ENCODE data around the gene MYRFL. TPM values are rescaled to one million over a fixed set of nuclear protein-coding genes. Genes with fewer than 3 reads are reported as not detected.
A peak's percentile ranks its signal among the peaks of the same experiment; 100 is the strongest.

MYRFL gene
- total RNA-seq, 1 experiment from 2014 or later: 1.3 TPM

DNA sequence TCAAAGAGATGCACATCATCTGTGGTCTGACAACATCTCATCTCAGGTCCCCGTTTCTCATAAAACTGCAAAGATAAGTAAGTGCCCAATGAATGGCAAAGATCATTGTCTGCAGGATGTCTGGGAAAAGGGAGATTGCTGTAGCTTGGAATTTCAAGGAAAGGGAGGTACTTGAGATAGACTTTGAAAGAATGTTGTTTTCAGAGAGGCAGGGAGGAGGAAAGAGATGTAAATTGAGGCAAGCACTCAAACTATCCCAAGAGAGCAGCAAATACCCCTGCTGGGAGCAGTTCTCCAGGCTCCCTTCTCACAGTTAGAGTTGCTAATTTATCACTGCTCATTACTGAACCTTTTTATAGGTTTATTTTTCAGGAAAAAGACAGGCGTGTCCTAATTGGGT lies 107.1 kb downstream of the MYRFL start:
- Mint-ChIP-seq H3K27ac (peak overlapping the region; percentile 94), H3K36me3 (peaks cover 7% of the 10 kb centered on the region; the same call in 1 of the 2 replicates), H3K4me3 (peak overlapping the region; percentile 37), H3K4me1 (peaks cover 85% of the 10 kb centered on the region), H3K27me3 (ENCODE audit: low read depth) (no peaks in the 10 kb centered on the region), H3K9me3 (peaks cover 7% of the 10 kb centered on the region; the same call in 1 of the 2 replicates)
- CTCF ChIA-PET: interaction anchor here (0.6 to 1.9 kb wide), 3 partner anchors 24 to 126 kb away, joined by 3 to 11 read pairs (median 3); no protein-coding TSS in a partner anchor
- ATAC-seq (peak; percentile 58), DNase-seq (ENCODE audit: low spot score) (peak; percentile 44)
- TF ChIP-seq ATF3 (CRISPR knock-in tag; conservative IDR thresholded peaks at IDR 0.05) (no peak), ZSCAN18 (CRISPR knock-in tag; IDR thresholded peaks at IDR 0.05) (no peak), SP1 (CRISPR knock-in tag; conservative IDR thresholded peaks at IDR 0.05) (peak; percentile 50; the same call in 1 of the 2 replicates), ZBTB21 (CRISPR knock-in tag; IDR thresholded peaks at IDR 0.05; ENCODE audit: borderline replicate concordance) (no peak), CREM (CRISPR knock-in tag; IDR thresholded peaks at IDR 0.05) (no peak), FOXK1 (CRISPR knock-in tag; IDR thresholded peaks at IDR 0.05) (no peak), ZNF232 (CRISPR knock-in tag; IDR thresholded peaks at IDR 0.05) (no peak)
- TF ChIP-seq, protein P1, sequence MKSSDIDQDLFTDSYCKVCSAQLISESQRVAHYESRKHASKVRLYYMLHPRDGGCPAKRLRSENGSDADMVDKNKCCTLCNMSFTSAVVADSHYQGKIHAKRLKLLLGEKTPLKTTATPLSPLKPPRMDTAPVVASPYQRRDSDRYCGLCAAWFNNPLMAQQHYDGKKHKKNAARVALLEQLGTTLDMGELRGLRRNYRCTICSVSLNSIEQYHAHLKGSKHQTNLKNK (CRISPR knock-in tag; IDR thresholded peaks at IDR 0.05): no peak
- POLR2A ChIA-PET: interaction anchor here (0.7 kb wide), 1 partner anchor 22 kb away, joined by 3 read pairs; no protein-coding TSS in a partner anchor

DNA sequence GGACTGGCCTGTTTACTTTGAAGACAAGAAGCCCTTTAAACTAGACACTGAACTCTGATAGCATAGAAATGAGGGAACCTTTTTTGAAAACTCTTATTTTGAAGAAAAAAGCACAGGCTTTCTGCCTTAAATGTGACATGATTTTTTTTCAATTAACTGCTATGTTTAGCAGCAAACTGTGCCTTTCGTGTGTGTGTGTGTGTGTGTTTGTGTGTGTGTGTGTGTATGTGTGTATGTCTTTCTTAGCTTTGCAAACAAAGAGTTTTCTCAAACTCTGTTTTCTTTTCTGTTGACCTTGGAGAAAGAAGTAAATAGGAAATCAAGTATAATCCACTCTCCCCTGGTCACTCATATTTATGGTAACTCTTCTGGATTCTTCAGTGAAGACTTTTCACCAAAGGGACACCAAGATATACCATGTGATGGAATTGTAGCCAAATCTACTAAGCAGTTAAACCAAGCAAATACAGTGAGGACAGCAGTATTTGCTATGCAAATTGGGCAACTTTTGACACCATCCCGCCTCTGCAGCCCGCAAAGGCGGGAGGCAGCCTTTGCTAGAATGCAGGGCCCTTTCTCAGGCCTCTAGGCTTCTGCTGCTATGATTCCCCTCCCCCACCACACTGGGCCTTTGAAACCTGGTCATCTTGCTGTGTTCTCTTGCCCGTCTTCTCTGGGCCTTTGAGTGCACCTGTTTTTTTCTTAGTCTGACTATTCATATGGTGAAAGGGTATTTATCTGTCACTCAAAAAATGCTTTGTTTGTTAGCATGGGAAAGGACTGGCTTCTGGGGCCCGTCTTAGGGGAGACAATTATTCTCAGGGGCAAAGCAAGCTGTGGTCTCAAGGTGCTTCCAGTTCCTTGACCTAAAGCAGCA lies 107.9 kb downstream of the MYRFL start:
- Mint-ChIP-seq H3K4me3 (peak overlapping the region; percentile 37), H3K4me1 (peaks cover 82% of the 10 kb centered on the region), H3K36me3 (peaks cover 14% of the 10 kb centered on the region), H3K27me3 (ENCODE audit: low read depth) (no peaks in the 10 kb centered on the region), H3K27ac (peak overlapping the region; percentile 94), H3K9me3 (peaks cover 14% of the 10 kb centered on the region)
- POLR2A ChIA-PET: no interaction called here
- CTCF ChIA-PET: interaction anchor here (0.6 to 1.9 kb wide), 3 partner anchors 25 to 126 kb away, joined by 3 to 11 read pairs (median 3); no protein-coding TSS in a partner anchor
- DNase-seq (ENCODE audit: low spot score) (peak; percentile 82), ATAC-seq (peak; percentile 76)
- TF ChIP-seq JAZF1 (CRISPR knock-in tag; IDR thresholded peaks at IDR 0.05) (no peak), ATF3 (CRISPR knock-in tag; conservative IDR thresholded peaks at IDR 0.05) (no peak), FOXK1 (CRISPR knock-in tag; IDR thresholded peaks at IDR 0.05) (0 out of 2 replicates have a peak, but pooled peaks have one; percentile 28), GRHL2 (CRISPR knock-in tag; IDR thresholded peaks at IDR 0.05; ENCODE audit: insufficient replicate concordance, severe bottlenecking) (no peak), ZSCAN18 (CRISPR knock-in tag; IDR thresholded peaks at IDR 0.05) (peak; percentile 73; the same call in 1 of the 2 replicates), FOXP4 (CRISPR knock-in tag; IDR thresholded peaks at IDR 0.05) (peak; percentile 62; the same call in 1 of the 2 replicates), ZNF423 (CRISPR knock-in tag; IDR thresholded peaks at IDR 0.05) (peak; percentile 54; the same call in 1 of the 2 replicates), ETV6 (CRISPR knock-in tag; IDR thresholded peaks at IDR 0.05) (0 out of 2 replicates have a peak, but pooled peaks have one; percentile 23), ZNF121 (CRISPR knock-in tag; IDR thresholded peaks at IDR 0.05) (peak; percentile 93)
- TF ChIP-seq, protein P2, sequence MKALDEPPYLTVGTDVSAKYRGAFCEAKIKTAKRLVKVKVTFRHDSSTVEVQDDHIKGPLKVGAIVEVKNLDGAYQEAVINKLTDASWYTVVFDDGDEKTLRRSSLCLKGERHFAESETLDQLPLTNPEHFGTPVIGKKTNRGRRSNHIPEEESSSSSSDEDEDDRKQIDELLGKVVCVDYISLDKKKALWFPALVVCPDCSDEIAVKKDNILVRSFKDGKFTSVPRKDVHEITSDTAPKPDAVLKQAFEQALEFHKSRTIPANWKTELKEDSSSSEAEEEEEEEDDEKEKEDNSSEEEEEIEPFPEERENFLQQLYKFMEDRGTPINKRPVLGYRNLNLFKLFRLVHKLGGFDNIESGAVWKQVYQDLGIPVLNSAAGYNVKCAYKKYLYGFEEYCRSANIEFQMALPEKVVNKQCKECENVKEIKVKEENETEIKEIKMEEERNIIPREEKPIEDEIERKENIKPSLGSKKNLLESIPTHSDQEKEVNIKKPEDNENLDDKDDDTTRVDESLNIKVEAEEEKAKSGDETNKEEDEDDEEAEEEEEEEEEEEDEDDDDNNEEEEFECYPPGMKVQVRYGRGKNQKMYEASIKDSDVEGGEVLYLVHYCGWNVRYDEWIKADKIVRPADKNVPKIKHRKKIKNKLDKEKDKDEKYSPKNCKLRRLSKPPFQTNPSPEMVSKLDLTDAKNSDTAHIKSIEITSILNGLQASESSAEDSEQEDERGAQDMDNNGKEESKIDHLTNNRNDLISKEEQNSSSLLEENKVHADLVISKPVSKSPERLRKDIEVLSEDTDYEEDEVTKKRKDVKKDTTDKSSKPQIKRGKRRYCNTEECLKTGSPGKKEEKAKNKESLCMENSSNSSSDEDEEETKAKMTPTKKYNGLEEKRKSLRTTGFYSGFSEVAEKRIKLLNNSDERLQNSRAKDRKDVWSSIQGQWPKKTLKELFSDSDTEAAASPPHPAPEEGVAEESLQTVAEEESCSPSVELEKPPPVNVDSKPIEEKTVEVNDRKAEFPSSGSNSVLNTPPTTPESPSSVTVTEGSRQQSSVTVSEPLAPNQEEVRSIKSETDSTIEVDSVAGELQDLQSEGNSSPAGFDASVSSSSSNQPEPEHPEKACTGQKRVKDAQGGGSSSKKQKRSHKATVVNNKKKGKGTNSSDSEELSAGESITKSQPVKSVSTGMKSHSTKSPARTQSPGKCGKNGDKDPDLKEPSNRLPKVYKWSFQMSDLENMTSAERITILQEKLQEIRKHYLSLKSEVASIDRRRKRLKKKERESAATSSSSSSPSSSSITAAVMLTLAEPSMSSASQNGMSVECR (CRISPR knock-in tag; IDR thresholded peaks at IDR 0.05; ENCODE audit: borderline replicate concordance): no peak
- TF ChIP-seq, protein P3, sequence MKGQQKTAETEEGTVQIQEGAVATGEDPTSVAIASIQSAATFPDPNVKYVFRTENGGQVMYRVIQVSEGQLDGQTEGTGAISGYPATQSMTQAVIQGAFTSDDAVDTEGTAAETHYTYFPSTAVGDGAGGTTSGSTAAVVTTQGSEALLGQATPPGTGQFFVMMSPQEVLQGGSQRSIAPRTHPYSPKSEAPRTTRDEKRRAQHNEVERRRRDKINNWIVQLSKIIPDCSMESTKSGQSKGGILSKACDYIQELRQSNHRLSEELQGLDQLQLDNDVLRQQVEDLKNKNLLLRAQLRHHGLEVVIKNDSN (CRISPR knock-in tag; IDR thresholded peaks at IDR 0.05): 0 out of 2 replicates have a peak, but pooled peaks have one; percentile 18

Measured in WTC11 (cell line).